HK-2 (cell line): ENCODE measurements around the gene ADCK1.
"Not testable (repeated sequence)": the region's sequence is repeated elsewhere in the genome, so short reads cannot be mapped to it uniquely, and the experiment has no call there.

ENCODE experiments used
- DNase-seq: peaks from one replicate; pipeline ENCODE4 v3.0.0-alpha.2; 2018; ENCODE audit not compliant: unreplicated experiment

ADCK1 gene

GRCh38 chr14:77903221-77903620 is 103.3 kb downstream of the ADCK1 start:
- no peak for DNase-seq

GRCh38 chr14:77903937-77904617 is 104.2 kb downstream of the ADCK1 start:
- no peak for DNase-seq

- no peak for DNase-seq
Measured at GRCh38 chr14:77906446-77906845, 106.5 kb downstream of the ADCK1 start.

DNA sequence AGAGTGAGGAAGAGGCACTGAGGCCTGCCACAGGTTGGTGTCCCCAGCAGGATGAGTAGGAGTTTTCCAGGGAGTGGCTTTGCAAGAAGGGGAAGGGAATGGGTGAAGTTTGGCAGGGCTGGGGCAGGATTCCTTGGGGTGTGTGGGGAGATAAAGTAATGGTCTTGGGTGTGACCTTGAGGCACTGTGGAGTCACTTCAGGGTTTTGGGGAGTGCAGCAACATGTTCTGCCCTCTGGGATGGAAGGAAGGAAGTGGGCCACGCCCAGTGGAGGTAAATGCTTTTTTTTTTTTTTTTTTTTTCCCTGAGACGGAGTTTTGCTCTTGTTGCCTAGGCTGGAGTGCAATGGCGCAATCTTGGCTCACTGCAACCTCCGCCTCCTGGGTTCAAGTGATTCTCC is 108.9 kb downstream of the ADCK1 start:
- no peak for DNase-seq

DNA sequence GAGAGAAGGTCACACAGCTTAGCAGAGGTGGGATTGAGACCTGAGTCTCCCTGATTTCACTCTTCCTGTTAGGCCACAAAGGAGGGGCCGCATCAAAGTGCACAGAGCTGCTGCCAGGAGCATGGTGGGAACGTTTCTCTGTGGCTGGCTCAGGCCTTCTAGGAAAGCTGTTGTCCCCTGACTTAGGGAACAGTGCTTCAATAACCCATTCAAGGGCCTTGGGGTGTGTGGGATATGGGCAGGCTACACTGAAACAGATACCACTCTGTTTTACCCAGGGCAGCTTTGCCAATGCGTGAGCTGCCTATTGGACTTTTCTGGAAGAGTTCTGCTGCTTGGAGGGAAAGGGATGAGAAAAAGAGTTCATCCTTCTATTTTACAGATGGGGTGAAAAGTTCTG is 110.0 kb downstream of the ADCK1 start:
- no peak for DNase-seq

- no peak for DNase-seq
Measured at GRCh38 chr14:77910506-77910905, 110.6 kb downstream of the ADCK1 start.

- DNase-seq = no peak
Measured at GRCh38 chr14:77911356-77911755, 111.4 kb downstream of the ADCK1 start.

DNA sequence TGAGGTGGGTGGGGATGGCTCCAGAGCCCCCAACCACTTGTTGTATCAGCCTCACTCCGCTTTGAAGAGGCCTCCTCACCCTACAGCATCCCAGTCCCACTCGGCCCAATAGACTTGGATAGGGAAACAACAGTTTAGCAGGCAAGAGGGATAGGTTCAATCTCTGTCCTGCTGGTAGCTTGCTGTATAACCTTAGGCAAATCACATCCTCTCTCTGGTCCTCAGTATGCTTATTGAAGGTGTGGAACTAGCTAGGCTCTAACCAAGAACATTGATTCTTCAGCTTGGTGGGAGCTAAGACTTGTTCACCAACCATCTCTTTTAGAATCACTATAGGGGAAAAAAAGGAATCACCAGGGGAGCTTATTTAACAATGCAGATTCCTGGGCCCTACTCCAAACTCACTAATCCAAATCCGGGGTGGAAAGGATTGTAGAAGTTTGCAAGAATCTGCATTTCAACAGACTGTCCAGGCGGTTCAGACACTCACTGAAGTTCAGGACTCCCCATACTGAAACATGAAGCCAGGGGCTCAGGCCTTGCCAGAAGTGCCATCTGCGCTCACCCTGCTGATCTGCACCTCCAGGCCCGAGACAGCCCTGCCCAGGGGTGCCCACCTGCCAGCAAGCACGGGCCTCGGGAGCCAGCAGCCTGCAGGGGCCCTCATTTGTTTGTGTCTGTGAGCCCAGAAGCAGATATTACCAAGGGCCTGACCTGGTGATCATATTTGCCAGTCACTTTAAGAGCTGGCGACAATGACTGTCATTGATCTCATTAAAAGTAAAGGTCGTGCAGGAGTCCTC is 113.0 kb downstream of the ADCK1 start:
- no peak for DNase-seq

GRCh38 chr14:77914073-77914721 is 114.3 kb downstream of the ADCK1 start:
- no peak for DNase-seq

DNA sequence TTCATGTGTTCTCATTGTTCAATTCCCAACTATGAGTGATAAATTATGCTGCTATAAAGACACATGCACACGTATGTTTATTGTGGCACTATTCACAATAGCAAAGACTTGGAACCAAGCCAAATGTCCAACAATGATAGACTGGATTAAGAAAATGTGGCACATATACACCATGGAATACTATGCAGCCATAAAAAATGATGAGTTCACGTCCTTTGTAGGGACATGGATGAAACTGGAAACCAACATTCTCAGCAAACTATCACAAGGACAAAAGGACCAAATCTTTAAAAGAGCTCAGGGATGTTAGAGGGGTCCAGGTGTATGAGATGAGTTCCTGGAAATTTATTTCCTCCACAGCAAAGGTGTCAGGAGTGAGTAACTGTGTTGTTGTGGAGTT is 115.5 kb downstream of the ADCK1 start:
- not testable (repeated sequence) for DNase-seq

GRCh38 chr14:77917491-77918201 is 117.7 kb downstream of the ADCK1 start:
- DNase-seq = no peak

- no peak for DNase-seq
Measured at GRCh38 chr14:77918448-77918847, 118.5 kb downstream of the ADCK1 start.

GRCh38 chr14:77920312-77920711 is 120.4 kb downstream of the ADCK1 start:
- no peak for DNase-seq

DNA sequence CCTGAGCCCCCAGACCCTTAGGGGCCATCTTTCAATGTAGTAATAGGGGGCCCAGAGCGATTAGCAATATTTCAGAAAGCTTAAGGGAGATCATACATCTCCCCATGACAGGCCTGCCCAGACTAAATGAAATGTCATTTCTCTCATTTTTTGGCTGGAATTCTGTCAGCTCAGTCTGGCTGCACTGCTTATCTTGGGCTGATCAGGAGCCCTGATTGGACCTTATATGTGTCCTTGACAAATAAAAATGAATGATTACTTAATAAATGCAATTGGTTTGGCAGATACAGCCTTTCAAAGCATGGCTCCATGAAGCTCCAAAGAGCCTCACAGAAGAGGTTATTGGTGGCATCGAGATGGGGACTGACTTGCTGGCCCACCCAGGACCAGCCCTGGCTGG is 121.9 kb downstream of the ADCK1 start:
- DNase-seq = no peak

DNA sequence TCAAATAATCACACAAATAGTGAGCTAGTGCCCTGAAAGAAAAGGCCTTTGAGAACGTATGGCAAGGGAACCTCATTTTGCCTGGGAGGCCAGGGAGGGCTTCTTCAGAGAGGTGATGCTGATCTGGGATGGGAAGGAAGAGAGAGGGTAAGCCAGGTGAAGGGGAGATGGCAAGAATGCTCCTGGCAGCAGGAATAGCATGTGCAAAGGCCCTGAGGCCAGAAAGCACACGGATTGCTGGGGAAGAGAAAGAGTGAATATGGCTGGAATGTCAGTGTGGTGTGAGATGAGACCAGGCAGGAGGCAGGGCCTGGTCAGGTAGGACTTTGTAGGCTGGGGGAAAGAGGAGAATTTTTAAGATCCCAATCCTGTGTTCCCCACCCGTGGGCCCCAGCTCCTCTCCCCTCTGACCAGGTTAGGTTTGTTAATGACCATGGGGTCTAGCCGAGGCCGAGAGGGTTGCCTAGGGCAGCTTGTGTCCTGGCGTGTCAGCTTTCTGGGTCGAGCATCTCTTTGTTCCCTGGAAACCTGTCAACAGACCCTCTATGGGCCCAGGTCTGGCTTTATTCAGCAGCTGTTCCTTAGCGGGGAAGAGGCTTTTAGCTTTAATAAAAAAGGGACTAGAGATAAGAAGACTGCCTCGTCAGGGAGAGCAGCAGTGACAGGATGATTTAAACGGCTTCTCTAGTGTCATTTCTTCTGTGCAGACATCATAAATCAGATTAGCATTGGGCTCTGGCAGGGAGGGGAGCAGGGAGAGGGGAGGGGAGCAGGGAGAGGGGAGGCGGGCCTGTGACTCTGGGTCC is 123.4 kb downstream of the ADCK1 start:
- no peak for DNase-seq

DNA sequence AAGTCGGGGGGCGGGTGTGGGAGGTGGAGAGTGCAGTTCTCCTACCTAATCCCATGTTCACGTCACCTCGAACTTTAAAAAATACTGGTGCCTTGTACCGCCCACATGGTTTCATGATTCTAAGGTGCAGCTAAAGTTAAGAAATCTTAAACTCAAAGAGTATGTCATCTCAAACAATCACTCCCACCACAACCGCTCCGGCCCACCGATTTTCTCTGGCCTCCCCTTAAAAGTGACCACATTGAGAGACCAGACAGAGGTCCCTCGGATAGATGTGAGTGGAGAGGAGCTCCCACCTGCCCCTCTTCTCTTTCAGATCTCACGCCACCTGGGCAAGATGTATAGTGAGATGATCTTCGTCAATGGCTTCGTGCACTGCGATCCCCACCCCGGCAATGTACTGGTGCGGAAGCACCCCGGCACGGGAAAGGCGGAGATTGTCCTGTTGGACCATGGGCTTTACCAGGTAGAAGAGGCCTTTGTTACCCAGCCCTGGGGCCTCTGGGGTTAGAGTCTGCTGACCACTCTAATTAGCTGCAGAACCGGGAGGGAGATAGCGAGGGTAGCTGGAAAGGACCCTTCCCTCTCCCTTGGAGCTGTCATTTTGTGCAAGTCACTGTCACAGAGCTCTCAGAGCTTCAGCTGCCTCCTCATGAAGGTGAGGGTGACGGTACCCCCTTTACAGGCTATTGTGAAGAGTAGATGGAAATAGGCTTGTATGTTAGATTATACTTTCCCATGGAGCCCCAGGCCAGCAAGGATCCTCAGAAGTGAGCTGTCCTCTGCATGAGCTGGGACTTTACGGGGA is 124.4 kb downstream of the ADCK1 start:
- DNase-seq = no peak

DNA sequence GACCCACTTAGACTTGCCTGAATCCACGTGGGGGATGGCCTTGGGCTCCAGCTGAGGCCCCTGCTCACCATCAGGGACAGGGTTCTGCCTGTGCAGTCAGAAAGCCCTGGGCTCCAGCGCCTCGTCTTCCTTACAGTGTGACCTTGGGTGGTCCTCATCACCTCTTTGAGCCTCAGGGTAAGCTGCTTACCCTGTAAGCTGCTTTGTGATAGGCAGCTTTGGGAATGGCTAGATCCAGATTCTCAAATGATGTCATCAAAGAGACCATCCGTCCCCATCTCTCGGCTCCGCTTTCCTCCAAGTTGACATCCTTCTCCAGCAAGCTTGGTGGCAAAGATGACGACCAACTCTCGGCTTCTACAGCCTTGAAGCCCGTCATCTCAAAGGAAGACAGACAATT is 127.0 kb downstream of the ADCK1 start:
- no peak for DNase-seq

DNA sequence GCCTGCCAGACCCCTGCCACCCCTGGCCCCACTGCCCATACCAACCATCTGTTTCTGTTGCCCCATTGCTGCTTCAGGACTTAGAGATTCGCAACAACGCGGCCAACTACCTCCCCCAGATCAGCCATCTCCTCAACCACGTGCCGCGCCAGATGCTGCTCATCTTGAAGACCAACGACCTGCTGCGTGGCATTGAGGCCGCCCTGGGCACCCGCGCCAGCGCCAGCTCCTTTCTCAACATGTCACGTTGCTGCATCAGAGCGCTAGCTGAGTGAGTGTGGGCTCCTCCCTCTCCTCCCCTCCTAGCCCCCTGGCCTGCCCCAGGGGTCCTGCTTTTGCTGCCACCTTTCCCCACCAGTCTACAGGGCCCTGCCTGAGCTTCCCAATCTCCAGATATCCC is 131.5 kb downstream of the ADCK1 start:
- DNase-seq = no peak

DNA sequence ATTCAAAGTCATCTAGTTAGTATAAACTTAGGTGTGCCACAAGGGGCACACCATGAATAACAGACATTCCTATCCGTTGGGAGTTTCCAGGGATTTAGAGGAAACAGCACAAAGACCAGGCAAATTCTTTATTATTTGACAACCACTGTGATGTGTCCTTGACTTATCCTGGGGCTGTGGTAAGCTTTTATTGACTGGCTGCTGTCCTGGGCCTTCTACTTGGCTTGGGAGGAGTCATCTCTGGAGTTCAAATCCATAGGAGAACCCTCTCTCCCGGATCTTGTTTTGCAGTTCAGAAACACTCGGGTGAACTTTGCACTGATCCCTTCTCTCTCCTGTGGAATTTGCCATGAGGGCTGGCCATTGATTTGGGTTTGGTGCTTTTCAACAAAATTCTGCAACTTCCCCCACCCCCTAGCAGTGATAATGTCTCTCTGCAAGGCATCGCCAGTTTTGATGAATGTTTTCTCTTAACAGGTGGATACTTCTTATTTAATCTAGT is 136.3 kb downstream of the ADCK1 start:
- no peak for DNase-seq

DNA sequence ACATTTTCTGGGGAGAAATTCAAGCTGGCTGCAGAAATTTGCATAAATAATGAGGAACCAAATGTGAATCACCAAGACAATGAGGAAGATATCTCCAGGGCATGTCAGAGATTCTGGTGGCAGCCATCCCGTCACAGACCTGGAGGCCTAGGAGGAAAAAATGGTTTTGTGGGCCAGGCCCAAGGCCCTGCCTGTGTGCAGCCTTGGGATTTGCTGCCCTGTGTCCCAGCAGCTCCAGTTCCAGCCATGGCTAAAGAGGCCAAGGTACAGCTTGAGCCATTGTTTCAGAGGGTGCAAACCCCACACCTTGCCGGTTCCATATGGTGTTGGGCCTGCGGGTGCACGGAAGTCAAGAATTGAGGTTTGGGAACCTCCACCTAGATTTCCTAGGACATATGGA is 147.5 kb downstream of the ADCK1 start:
- no peak for DNase-seq
